ENCODE measurements around the gene PEX5L.
"Not testable (repeated sequence)": the region's sequence is repeated elsewhere in the genome, so short reads cannot be mapped to it uniquely, and the experiment has no call there.

The PEX5L gene

GRCh38 chr3:180036671-180037455, at the start of gene PEX5L:
Gene PEX5L (minus strand): TSS chr3:180036937. CDS start chr3:180036599, 338 bp downstream.
- DNase-seq, result peak; percentile 98 to 99

- DNase-seq, result peak; percentile 42 to 74
Observed at GRCh38 chr3:180085122-180085710, 48.5 kb upstream of the PEX5L start.

GRCh38 chr3:180082699-180083098, 46.0 kb upstream of the PEX5L start:
- no peak for DNase-seq

GRCh38 chr3:180078592-180078991, 41.9 kb upstream of the PEX5L start:
- DNase-seq, result no peak

- DNase-seq, result no peak
Observed at GRCh38 chr3:180073561-180073960, 36.8 kb upstream of the PEX5L start.

GRCh38 chr3:180072786-180073185, 36.0 kb upstream of the PEX5L start:
- no peak for DNase-seq

- DNase-seq, result no peak
Observed at GRCh38 chr3:180070925-180071324, 34.2 kb upstream of the PEX5L start.

GRCh38 chr3:180068023-180068422, 31.3 kb upstream of the PEX5L start:
- DNase-seq, result no peak

- DNase-seq, result no peak
Observed at GRCh38 chr3:180066598-180066997, 29.9 kb upstream of the PEX5L start.

GRCh38 chr3:180063783-180064182, 27.0 kb upstream of the PEX5L start:
- no peak for DNase-seq

- no peak for DNase-seq
Observed at GRCh38 chr3:180062771-180063170, 26.0 kb upstream of the PEX5L start.

GRCh38 chr3:180059356-180059755, 22.6 kb upstream of the PEX5L start:
- DNase-seq, result no peak

- DNase-seq, result no peak
Observed at GRCh38 chr3:180058238-180058637, 21.5 kb upstream of the PEX5L start.

GRCh38 chr3:180055656-180056055, 18.9 kb upstream of the PEX5L start:
- not testable (repeated sequence) for DNase-seq

- DNase-seq, result no peak
Observed at GRCh38 chr3:180049391-180049790, 12.7 kb upstream of the PEX5L start.

GRCh38 chr3:180048840-180049239, 12.1 kb upstream of the PEX5L start:
- DNase-seq, result no peak

- no peak for DNase-seq
Observed at GRCh38 chr3:180048103-180048502, 11.4 kb upstream of the PEX5L start.

GRCh38 chr3:180040966-180041365, 4.2 kb upstream of the PEX5L start:
- no peak for DNase-seq

- peak; percentile 46 to 65 for DNase-seq
Observed at GRCh38 chr3:180036092-180036670, 556 bp downstream of the PEX5L start.

- DNase-seq, result no peak
Observed at GRCh38 chr3:180026997-180027396, 9.7 kb downstream of the PEX5L start.

- DNase-seq, result peak in 1 of 2 experiments; percentile 57
Observed at GRCh38 chr3:180018543-180018942, 18.2 kb downstream of the PEX5L start.

GRCh38 chr3:180017846-180018245, 18.9 kb downstream of the PEX5L start:
- peak in 1 of 2 experiments; percentile 35 for DNase-seq

- DNase-seq, result peak in 1 of 2 experiments; percentile 64
Observed at GRCh38 chr3:180011927-180012326, 24.8 kb downstream of the PEX5L start.

- DNase-seq, result not testable (repeated sequence)
Observed at GRCh38 chr3:180008318-180008717, 28.4 kb downstream of the PEX5L start.

All from NCI-H2081 (cell line).